GM11168 (cell line): ENCODE results near the gene RCOR1.
"Not testable (repeated sequence)": the region's sequence is repeated elsewhere in the genome, so short reads cannot be mapped to it uniquely, and the experiment has no call there.

Experiments
- in situ Hi-C: fragments of 300-500 bp; cut with MboI; formaldehyde crosslinking; loops from one replicate; pipeline ENCODE4 v1.12.0; 2022; ENCODE audit warnings: low sequenced_read_pairs; ENCODE audit not compliant: unreplicated experiment

RCOR1 gene

GRCh38 chr14:102591944-102592762 is at the start of gene RCOR1:
TSS of gene RCOR1 (plus strand) at chr14:102592649. CDS start at chr14:102592887, 238 bp downstream.
- in situ Hi-C loops = no loop called here

GRCh38 chr14:102544046-102544746 is 48.3 kb upstream of the RCOR1 start:
- in situ Hi-C loops = no loop called here

- in situ Hi-C loops = no loop called here
Observed at GRCh38 chr14:102544747-102545460, 47.5 kb upstream of the RCOR1 start.

GRCh38 chr14:102545461-102546265 is 46.8 kb upstream of the RCOR1 start:
- in situ Hi-C loops = no loop called here

- in situ Hi-C loops = no loop called here
Observed at GRCh38 chr14:102548616-102549240, 43.7 kb upstream of the RCOR1 start.

GRCh38 chr14:102550927-102551401 is 41.5 kb upstream of the RCOR1 start:
- in situ Hi-C loops = not testable (repeated sequence)

GRCh38 chr14:102551995-102552705 is 40.3 kb upstream of the RCOR1 start:
- in situ Hi-C loops = no loop called here

- in situ Hi-C loops = no loop called here
Observed at GRCh38 chr14:102554821-102555819, 37.3 kb upstream of the RCOR1 start.

GRCh38 chr14:102556098-102556677 is 36.3 kb upstream of the RCOR1 start:
- in situ Hi-C loops = no loop called here

GRCh38 chr14:102557434-102558226 is 34.8 kb upstream of the RCOR1 start:
- in situ Hi-C loops = no loop called here

GRCh38 chr14:102558556-102558955 is 33.9 kb upstream of the RCOR1 start:
- in situ Hi-C loops = no loop called here

- in situ Hi-C loops = no loop called here
Observed at GRCh38 chr14:102560458-102561261, 31.8 kb upstream of the RCOR1 start.

- in situ Hi-C loops = no loop called here
Observed at GRCh38 chr14:102565331-102565887, 27.0 kb upstream of the RCOR1 start.

GRCh38 chr14:102565959-102566358 is 26.5 kb upstream of the RCOR1 start:
- in situ Hi-C loops = no loop called here

GRCh38 chr14:102568115-102568614 is 24.3 kb upstream of the RCOR1 start:
- in situ Hi-C loops = no loop called here
